H1 (cell line): ENCODE measurements around the gene PYCARD. TPM values are rescaled to one million over a fixed set of nuclear protein-coding genes. Genes with fewer than 3 reads are reported as not detected.
A peak's percentile ranks its signal among the peaks of the same experiment; 100 is the strongest.

Source experiments
- CHD2 ChIP-seq: IDR thresholded peaks from 2 replicates; pipeline ENCODE4 v1.6.1; 2012; ENCODE audit warnings: low read length, improper control_type of control experiment
- CREB1 ChIP-seq: IDR thresholded peaks from 2 replicates; pipeline ENCODE4 v1.6.1; 2012; ENCODE audit warnings: inconsistent platforms
- FOSL1 ChIP-seq: IDR thresholded peaks from 2 replicates; pipeline ENCODE4 v1.6.1; 2011; ENCODE audit warnings: mild to moderate bottlenecking, low read depth, low read length, moderate library complexity; ENCODE audit not compliant: insufficient read depth
- POLR2A ChIP-seq, 2 experiments: IDR thresholded peaks; 1 replicate in 1 of 2; 2 replicates in 1 of 2; pipeline ENCODE4 v1.6.1; 2011; ENCODE audit warnings: low read depth in 2 of 2, low read length in 2 of 2, mild to moderate bottlenecking in 2 of 2; ENCODE audit errors: control extremely low read depth in 1 of 2
- POLR2AphosphoS5 ChIP-seq: IDR thresholded peaks from 2 replicates; pipeline ENCODE4 v1.6.1; 2011; ENCODE audit warnings: low read depth, low read length
- RFX5 ChIP-seq: IDR thresholded peaks from 2 replicates; pipeline ENCODE4 v1.6.1; 2011; ENCODE audit warnings: low read depth, low read length, improper control_type of control experiment, borderline replicate concordance
- SIRT6 ChIP-seq: IDR thresholded peaks from one replicate; pipeline ENCODE4 v1.7.1; 2012; ENCODE audit warnings: low read length, inconsistent platforms
- SIX5 ChIP-seq: IDR thresholded peaks from 2 replicates; pipeline ENCODE4 v1.6.1; 2011; ENCODE audit warnings: mild to moderate bottlenecking, low read depth, low read length
- SP1 ChIP-seq: IDR thresholded peaks from 2 replicates; pipeline ENCODE4 v1.6.1; 2011; ENCODE audit warnings: low read depth, low read length
- SUZ12 ChIP-seq: fragments of 200-600 bp; sonication (generic); IDR thresholded peaks from 2 replicates; pipeline ENCODE4 v1.6.1; 2012; ENCODE audit warnings: mild to moderate bottlenecking, inconsistent platforms, low read length, moderate library complexity, mixed read lengths
- TEAD4 ChIP-seq: IDR thresholded peaks from 2 replicates; pipeline ENCODE4 v1.6.1; 2012; ENCODE audit warnings: low read depth, low read length, inconsistent platforms, mixed read lengths
- polyA plus RNA-seq, 7 experiments: library from polyadenylated mRNA; depleted of rRNA in 3 of 7; stranded (reverse) in 5 of 7; unstranded in 2 of 7; fragments of >200 nt in 5 of 7; fragments of 200-250 nt in 2 of 7; gene quantifications; 1 replicate in 5 of 7; 2 replicates in 1 of 7; 4 replicates in 1 of 7; pipeline versions ENCODE4 v1.2.1 to v1.2.3, GENCODE V29; 2011 to 2013; ENCODE audit warnings: missing spikeins in 2 of 7, mixed read lengths in 2 of 7
- total RNA-seq: library from RNA; stranded (reverse); fragmentation: NEBNext Ultra II Directional; extraction: Animal tissue kit (Norgen Biotek cat#: 25700); gene quantifications from 2 replicates; pipeline ENCODE4 v1.2.1, GENCODE V29; 2021
- TF ChIP-seq, protein P1 (sequence below): fragments of 300-600 bp; sonication (generic); IDR thresholded peaks from 2 replicates; pipeline ENCODE4 v1.7.1; 2012; ENCODE audit warnings: low read length, moderate library complexity, mild to moderate bottlenecking, inconsistent platforms; ENCODE audit not compliant: insufficient replicate concordance

The PYCARD gene
- total and polyA plus RNA-seq, 2 of the 8 experiments (the other 6 are each of a cell fraction or from before 2014, with no cell fraction given): 29.9 to 77.9 TPM

DNA sequence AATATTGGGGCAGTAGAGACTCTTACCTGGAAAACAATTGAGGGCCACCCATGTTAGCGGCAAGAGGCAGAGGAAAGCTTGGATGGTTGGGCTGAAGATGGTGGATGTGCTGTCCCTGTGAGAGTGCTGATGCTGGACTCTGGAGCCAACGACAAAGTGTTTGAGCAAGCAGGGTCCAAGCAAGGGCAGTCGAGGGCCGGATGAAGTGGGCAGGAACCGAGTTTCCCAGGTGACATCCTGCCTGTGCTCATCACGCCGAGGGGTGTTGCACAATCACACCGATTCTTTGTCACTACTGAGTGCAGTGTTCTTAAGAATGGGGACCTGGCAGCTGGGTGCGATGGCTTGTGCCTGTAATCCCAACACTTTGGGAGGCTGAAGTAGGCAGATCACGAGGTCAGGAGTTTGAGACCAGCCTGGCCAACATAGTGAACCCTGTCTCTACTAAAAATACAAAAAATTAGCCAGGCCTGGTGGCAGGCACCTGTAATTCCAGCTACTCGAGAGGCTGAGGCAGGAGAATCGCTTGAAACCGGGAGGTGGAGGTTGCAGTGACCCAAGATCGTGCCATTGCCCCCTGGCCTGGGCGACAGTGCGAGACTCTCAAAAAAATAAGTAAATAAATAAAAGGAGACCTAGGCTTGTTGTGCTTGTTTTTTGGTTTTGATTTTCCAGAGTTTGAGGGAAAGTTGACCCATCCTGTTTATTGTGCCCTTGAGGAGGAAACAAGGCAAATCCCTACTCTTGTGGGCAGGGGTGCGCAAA, 6.1 kb downstream of the PYCARD start (continued):
- TF ChIP-seq, protein P1, sequence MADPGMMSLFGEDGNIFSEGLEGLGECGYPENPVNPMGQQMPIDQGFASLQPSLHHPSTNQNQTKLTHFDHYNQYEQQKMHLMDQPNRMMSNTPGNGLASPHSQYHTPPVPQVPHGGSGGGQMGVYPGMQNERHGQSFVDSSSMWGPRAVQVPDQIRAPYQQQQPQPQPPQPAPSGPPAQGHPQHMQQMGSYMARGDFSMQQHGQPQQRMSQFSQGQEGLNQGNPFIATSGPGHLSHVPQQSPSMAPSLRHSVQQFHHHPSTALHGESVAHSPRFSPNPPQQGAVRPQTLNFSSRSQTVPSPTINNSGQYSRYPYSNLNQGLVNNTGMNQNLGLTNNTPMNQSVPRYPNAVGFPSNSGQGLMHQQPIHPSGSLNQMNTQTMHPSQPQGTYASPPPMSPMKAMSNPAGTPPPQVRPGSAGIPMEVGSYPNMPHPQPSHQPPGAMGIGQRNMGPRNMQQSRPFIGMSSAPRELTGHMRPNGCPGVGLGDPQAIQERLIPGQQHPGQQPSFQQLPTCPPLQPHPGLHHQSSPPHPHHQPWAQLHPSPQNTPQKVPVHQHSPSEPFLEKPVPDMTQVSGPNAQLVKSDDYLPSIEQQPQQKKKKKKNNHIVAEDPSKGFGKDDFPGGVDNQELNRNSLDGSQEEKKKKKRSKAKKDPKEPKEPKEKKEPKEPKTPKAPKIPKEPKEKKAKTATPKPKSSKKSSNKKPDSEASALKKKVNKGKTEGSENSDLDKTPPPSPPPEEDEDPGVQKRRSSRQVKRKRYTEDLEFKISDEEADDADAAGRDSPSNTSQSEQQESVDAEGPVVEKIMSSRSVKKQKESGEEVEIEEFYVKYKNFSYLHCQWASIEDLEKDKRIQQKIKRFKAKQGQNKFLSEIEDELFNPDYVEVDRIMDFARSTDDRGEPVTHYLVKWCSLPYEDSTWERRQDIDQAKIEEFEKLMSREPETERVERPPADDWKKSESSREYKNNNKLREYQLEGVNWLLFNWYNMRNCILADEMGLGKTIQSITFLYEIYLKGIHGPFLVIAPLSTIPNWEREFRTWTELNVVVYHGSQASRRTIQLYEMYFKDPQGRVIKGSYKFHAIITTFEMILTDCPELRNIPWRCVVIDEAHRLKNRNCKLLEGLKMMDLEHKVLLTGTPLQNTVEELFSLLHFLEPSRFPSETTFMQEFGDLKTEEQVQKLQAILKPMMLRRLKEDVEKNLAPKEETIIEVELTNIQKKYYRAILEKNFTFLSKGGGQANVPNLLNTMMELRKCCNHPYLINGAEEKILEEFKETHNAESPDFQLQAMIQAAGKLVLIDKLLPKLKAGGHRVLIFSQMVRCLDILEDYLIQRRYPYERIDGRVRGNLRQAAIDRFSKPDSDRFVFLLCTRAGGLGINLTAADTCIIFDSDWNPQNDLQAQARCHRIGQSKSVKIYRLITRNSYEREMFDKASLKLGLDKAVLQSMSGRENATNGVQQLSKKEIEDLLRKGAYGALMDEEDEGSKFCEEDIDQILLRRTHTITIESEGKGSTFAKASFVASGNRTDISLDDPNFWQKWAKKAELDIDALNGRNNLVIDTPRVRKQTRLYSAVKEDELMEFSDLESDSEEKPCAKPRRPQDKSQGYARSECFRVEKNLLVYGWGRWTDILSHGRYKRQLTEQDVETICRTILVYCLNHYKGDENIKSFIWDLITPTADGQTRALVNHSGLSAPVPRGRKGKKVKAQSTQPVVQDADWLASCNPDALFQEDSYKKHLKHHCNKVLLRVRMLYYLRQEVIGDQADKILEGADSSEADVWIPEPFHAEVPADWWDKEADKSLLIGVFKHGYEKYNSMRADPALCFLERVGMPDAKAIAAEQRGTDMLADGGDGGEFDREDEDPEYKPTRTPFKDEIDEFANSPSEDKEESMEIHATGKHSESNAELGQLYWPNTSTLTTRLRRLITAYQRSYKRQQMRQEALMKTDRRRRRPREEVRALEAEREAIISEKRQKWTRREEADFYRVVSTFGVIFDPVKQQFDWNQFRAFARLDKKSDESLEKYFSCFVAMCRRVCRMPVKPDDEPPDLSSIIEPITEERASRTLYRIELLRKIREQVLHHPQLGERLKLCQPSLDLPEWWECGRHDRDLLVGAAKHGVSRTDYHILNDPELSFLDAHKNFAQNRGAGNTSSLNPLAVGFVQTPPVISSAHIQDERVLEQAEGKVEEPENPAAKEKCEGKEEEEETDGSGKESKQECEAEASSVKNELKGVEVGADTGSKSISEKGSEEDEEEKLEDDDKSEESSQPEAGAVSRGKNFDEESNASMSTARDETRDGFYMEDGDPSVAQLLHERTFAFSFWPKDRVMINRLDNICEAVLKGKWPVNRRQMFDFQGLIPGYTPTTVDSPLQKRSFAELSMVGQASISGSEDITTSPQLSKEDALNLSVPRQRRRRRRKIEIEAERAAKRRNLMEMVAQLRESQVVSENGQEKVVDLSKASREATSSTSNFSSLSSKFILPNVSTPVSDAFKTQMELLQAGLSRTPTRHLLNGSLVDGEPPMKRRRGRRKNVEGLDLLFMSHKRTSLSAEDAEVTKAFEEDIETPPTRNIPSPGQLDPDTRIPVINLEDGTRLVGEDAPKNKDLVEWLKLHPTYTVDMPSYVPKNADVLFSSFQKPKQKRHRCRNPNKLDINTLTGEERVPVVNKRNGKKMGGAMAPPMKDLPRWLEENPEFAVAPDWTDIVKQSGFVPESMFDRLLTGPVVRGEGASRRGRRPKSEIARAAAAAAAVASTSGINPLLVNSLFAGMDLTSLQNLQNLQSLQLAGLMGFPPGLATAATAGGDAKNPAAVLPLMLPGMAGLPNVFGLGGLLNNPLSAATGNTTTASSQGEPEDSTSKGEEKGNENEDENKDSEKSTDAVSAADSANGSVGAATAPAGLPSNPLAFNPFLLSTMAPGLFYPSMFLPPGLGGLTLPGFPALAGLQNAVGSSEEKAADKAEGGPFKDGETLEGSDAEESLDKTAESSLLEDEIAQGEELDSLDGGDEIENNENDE: no peak
- no peak for TF ChIP-seq TEAD4
- TF ChIP-seq CHD2: 0 out of 2 replicates have a peak, but pooled peaks have one; percentile 23
- TF ChIP-seq SUZ12: no peak
- TF ChIP-seq SP1: no peak
- no peak for TF ChIP-seq CREB1
- TF ChIP-seq SIX5: no peak
- no peak for TF ChIP-seq RFX5
- peak; percentile 95 for TF ChIP-seq POLR2AphosphoS5
- peak; percentile 17 to 80; a peak in 2 of 3 replicates for TF ChIP-seq POLR2A (IDR thresholded peaks at IDR 0.05; ENCODE audit: control extremely low read depth in 1 of 2, low read depth in 2 of 2, low read length in 2 of 2)
- no peak for TF ChIP-seq FOSL1
- no peak for TF ChIP-seq SIRT6
